ENCODE results near the gene PSME2. TPM values are rescaled to one million over a fixed set of nuclear protein-coding genes. Genes with fewer than 3 reads are reported as not detected.

The PSME2 gene
- total and polyA plus RNA-seq, 9 of the 15 experiments (the other 6 are each of a cell fraction or from before 2014, with no cell fraction given) = 111 to 579 (median 159) TPM

DNA sequence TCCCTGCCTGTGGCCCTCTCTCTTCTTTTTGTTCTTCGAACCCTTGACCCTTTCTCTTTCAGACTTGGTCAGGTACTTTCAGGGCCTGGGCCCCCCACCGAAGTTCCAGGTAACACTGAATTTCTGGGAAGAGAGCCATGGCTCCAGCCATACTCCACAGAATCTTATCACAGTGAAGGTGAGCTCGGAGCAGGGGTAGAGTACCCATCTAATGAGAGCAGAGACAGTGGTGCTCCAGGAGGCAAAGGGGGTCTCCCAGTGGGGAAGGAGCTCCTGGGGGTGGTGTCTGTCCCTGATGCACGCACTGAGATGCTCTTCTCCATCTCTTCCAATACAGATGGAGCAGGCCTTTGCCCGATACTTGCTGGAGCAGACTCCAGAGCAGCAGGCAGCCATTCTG is 19.4 kb upstream of the PSME2 start (continued):
- no peak for TF ChIP-seq KLF13 (tag; IDR thresholded peaks at IDR 0.05; ENCODE audit: borderline replicate concordance, low read depth)

DNA sequence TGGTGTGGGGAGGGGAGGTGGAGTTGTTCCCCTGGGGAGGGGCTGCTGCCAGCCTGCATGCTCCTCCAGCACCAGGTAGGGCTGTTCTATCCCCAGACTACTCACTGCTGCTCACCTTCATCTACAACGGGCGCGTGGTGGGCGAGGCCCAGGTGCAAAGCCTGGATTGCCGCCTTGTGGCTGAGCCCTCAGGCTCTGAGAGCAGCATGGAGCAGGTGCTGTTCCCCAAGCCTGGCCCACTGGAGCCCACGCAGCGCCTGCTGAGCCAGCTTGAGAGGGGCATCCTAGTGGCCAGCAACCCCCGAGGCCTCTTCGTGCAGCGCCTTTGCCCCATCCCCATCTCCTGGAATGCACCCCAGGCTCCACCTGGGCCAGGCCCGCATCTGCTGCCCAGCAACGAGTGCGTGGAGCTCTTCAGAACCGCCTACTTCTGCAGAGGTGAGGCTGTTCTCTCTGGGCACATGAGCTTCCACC is 18.1 kb upstream of the PSME2 start:
- TF ChIP-seq SMARCA4 (IDR thresholded peaks at IDR 0.05) (no peak), CAMTA2 (CRISPR knock-in tag; conservative IDR thresholded peaks at IDR 0.05) (no peak)
- no TSS peak for BruUV-seq (replicated peaks)
- Histone ChIP-seq H3K27me3 (ENCODE audit: control insufficient read depth in 2 of 2, insufficient read depth in 2 of 2, low read length in 2 of 2) (no peaks in the 10 kb centered on the region), H3K4me3 (no peak overlapping the region), H2AFZ (ENCODE audit: low read depth, low read length) (no peak overlapping the region), H3K79me2 (ENCODE audit: control insufficient read depth, insufficient read depth, low read length) (peaks cover 10% of the 10 kb centered on the region; the same call in 2 of the 3 replicates), H3K9me1 (ENCODE audit: control insufficient read depth, insufficient read depth, low read length) (no peaks in the 10 kb centered on the region), H3K4me2 (ENCODE audit: insufficient read depth, low read length) (no peak overlapping the region), H3K9me3 (replicated peaks; ENCODE audit: control insufficient read depth, insufficient read depth, low read depth, low read length) (no peaks in the 10 kb centered on the region), H4K20me1 (replicated peaks; ENCODE audit: control insufficient read depth, insufficient read depth, low read length) (no peaks in the 10 kb centered on the region), H3K9ac (ENCODE audit: insufficient read depth in 1 of 2, low read depth in 2 of 2, low read length in 2 of 2) (no peak overlapping the region), H3K4me1 (replicated peaks in 1 of 2; ENCODE audit: control insufficient read depth in 2 of 2, insufficient read depth in 2 of 2, low read length in 2 of 2) (peaks cover 10 to 23% of the 10 kb centered on the region in 2 experiments; a peak in 4 of 5 replicates), H3K36me3 (ENCODE audit: control insufficient read depth, insufficient read depth, low read length) (peaks cover 52% of the 10 kb centered on the region; the same call in 2 of the 3 replicates), H3K27ac (ENCODE audit: extremely low read depth, low read depth, low read length) (no peak overlapping the region)
- CTCF ChIA-PET (ENCODE audit: low intra/inter-chr PET ratio) = no interaction called here
- intact Hi-C loops (cut with micrococcal nuclease) (no loop called here), in situ Hi-C loops (cut with MboI) (no loop called here)
- 85% methylated on average over 12 of the region's 14 CpGs for WGBS (ENCODE audit: insufficient coverage, low coverage, missing lambda C conversion rate)
- no peak for ATAC-seq
- no peak for DNase-seq (ENCODE audit: extremely low read depth in 1 of 4, low spot score in 3 of 4)
- no peak for FAIRE-seq
- POLR2A ChIA-PET = interaction anchor here (0.5 to 0.7 kb wide), 2 partner anchors 24 to 51 kb away, joined by 3 read pairs; partner anchors contain the start of gene IPO4

- no TSS peak for BruUV-seq (replicated peaks)
- POLR2A ChIA-PET = interaction anchor here (1.0 to 1.9 kb wide), 6 partner anchors 11 to 111 kb away, joined by 3 to 7 read pairs (median 6); partner anchors contain the start of genes CARMIL3, PCK2 and RNF31
- TF ChIP-seq ZC3H11A (IDR thresholded peaks at IDR 0.05; ENCODE audit: low read depth, low read length) = no peak
- TF ChIP-seq ZBTB17 (CRISPR knock-in tag; IDR thresholded peaks at IDR 0.05) = no peak
- TF ChIP-seq, protein P1, sequence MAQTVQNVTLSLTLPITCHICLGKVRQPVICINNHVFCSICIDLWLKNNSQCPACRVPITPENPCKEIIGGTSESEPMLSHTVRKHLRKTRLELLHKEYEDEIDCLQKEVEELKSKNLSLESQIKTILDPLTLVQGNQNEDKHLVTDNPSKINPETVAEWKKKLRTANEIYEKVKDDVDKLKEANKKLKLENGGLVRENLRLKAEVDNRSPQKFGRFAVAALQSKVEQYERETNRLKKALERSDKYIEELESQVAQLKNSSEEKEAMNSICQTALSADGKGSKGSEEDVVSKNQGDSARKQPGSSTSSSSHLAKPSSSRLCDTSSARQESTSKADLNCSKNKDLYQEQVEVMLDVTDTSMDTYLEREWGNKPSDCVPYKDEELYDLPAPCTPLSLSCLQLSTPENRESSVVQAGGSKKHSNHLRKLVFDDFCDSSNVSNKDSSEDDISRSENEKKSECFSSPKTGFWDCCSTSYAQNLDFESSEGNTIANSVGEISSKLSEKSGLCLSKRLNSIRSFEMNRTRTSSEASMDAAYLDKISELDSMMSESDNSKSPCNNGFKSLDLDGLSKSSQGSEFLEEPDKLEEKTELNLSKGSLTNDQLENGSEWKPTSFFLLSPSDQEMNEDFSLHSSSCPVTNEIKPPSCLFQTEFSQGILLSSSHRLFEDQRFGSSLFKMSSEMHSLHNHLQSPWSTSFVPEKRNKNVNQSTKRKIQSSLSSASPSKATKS (CRISPR knock-in tag; IDR thresholded peaks at IDR 0.05) = no peak
- TF ChIP-seq ZNF507 (tag; conservative IDR thresholded peaks at IDR 0.05) = no peak
- no peak for TF ChIP-seq RNF2 (IDR thresholded peaks at IDR 0.05)
- TF ChIP-seq ETV5 (CRISPR knock-in tag; IDR thresholded peaks at IDR 0.05; ENCODE audit: low read depth) = no peak
- no peak for TF ChIP-seq HDAC3 (IDR thresholded peaks at IDR 0.05; ENCODE audit: borderline replicate concordance, partially characterized antibody)
Measured at GRCh38 chr14:24162093-24162492, 15.7 kb upstream of the PSME2 start.

More at GRCh38 chr14:24162093-24162492, 15.7 kb upstream of the PSME2 start:
- no peak for DNase-seq (ENCODE audit: extremely low read depth in 1 of 4, low spot score in 3 of 4)
- intact Hi-C loops (cut with micrococcal nuclease) (no loop called here), in situ Hi-C loops (cut with MboI) (no loop called here)
- Histone ChIP-seq H3K4me2 (ENCODE audit: insufficient read depth, low read length) (peak overlapping the region; percentile 95), H3K79me2 (ENCODE audit: control insufficient read depth, insufficient read depth, low read length) (peaks cover 10% of the 10 kb centered on the region; the same call in 2 of the 3 replicates), H3K9me3 (replicated peaks; ENCODE audit: control insufficient read depth, insufficient read depth, low read depth, low read length) (no peaks in the 10 kb centered on the region), H3K36me3 (ENCODE audit: control insufficient read depth, insufficient read depth, low read length) (peaks cover 67% of the 10 kb centered on the region; the same call in 2 of the 3 replicates), H3K9ac (ENCODE audit: insufficient read depth in 1 of 2, low read depth in 2 of 2, low read length in 2 of 2) (peak overlapping the region; percentile 74 to 78; a peak in 3 of 4 replicates), H3K4me1 (replicated peaks in 1 of 2; ENCODE audit: control insufficient read depth in 2 of 2, insufficient read depth in 2 of 2, low read length in 2 of 2) (peaks cover 10 to 23% of the 10 kb centered on the region in 2 experiments; a peak in 4 of 5 replicates), H3K27me3 (ENCODE audit: control insufficient read depth in 2 of 2, insufficient read depth in 2 of 2, low read length in 2 of 2) (no peaks in the 10 kb centered on the region), H4K20me1 (replicated peaks; ENCODE audit: control insufficient read depth, insufficient read depth, low read length) (no peaks in the 10 kb centered on the region), H2AFZ (ENCODE audit: low read depth, low read length) (no peak overlapping the region), H3K9me1 (ENCODE audit: control insufficient read depth, insufficient read depth, low read length) (no peaks in the 10 kb centered on the region), H3K4me3 (peak overlapping the region; percentile 50; the same call in 1 of the 2 replicates), H3K27ac (ENCODE audit: extremely low read depth, low read depth, low read length) (no peak overlapping the region)
- WGBS (ENCODE audit: insufficient coverage, low coverage, missing lambda C conversion rate) = 74% methylated on average over 8 of the region's 8 CpGs
- FAIRE-seq = no peak
- no peak for ATAC-seq
- CTCF ChIA-PET (ENCODE audit: low intra/inter-chr PET ratio) = no interaction called here

Measured in K562 (cell line).